Central memory CD4-positive, alpha-beta T cell (primary cell): ENCODE results near the gene CCR3.

Source experiments
- DNase-seq: peaks from one replicate; pipeline ENCODE4 v3.0.0; 2022

CCR3 gene

DNA sequence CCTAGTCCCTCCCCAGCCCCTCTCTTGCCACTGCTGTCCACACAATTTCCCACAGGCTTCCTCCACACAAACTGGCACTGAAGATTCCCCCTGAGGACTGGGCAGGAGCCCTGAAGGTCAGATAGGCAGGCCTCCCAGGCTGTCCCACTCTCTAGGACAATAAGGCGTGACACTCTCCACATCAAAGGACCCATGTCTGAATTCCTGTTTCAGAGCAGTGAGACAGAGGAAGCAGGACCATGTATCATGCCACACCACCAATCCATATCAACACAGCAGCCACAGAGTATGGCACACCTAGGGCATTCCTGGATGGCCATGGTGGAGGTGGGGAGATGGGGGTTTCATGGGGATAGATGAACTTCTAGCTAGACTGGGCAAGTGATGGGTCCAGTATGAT lies 20.3 kb upstream of the CCR3 start:
- no peak for DNase-seq

GRCh38 chr3:46222435-46223161 lies 19.7 kb upstream of the CCR3 start:
- DNase-seq = no peak

DNA sequence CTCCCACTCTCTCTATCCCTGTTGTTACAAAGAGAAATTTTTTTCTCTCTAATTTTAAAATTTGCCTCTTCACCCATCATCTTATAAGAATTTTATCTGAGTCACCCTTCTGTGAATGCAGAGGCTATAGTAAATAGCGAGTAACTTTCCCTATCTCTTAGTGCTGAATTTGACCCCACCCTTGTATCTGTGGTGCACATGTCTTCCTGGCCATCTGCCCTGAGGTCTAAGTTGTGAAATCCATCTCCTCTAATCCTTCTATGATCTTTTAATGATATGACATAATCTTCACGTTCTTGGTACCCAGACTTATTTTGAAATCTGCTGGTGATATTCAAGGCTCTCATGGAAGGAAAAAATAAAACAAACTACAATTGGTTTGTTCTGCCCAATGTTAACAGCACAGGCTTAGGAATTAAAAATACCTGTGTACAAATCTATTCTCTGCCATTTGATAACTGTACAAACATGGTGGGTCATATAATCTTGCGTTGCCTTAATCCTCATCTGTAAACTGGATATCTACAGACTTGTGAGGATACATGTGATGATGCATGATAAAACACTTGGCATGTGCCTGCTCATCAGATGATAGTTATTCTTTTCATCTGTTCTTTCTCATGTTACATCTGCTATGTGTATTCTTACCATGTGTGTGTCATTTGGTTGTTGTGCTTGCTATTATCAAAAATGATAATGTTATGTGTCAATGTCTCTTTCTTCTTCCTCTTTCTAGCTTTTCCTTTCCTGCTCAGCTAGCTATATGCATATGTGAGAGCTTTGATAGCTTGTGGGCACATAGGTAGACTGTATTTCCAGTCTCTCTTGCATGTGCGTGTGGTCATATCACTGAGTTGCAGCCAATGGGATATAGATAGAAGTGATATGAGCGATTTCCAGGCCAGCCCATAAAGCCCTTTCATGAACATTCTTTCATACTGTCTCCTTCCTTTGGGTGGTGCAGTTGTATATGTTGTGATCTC lies 13.7 kb upstream of the CCR3 start:
- DNase-seq = no peak

DNA sequence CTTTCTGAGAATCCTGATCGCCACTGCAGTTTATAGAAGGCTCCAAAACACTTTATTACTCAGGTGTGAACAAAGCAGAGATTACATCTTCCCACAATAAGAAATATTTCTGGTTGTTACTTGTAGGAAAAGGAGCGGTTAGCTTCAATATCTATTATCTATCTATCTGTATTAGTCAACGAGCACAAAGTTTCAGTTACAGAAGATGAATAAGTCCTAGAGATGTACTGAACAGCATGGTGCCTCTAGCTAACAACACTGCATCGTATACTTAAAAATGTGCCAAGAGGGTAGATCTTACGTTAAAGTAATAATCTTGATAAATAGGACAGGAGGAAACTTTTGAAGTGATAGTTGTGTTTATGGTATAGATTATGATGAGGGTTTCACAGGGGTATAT lies 10.9 kb upstream of the CCR3 start:
- DNase-seq = no peak

GRCh38 chr3:46233194-46233593 lies 9.1 kb upstream of the CCR3 start:
- DNase-seq = no peak

DNA sequence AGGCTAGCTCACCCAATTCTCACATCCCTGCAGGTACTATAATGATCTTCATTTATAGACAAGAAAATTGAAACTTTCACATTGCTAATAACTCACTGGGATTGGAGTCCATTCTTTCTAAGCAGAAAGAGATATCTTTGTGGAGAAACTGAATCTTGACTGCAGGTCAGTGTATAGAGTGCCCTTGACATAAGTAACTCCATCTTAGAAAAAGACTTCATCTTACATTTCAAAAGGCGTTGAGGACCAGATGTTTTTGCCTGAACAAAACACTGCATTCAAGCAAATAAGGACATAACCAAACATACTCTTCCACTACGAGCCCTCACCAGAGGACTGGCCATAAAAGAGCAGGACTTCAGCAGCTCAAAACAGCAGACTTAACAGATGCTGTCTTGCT lies 6.8 kb upstream of the CCR3 start:
- no peak for DNase-seq

DNA sequence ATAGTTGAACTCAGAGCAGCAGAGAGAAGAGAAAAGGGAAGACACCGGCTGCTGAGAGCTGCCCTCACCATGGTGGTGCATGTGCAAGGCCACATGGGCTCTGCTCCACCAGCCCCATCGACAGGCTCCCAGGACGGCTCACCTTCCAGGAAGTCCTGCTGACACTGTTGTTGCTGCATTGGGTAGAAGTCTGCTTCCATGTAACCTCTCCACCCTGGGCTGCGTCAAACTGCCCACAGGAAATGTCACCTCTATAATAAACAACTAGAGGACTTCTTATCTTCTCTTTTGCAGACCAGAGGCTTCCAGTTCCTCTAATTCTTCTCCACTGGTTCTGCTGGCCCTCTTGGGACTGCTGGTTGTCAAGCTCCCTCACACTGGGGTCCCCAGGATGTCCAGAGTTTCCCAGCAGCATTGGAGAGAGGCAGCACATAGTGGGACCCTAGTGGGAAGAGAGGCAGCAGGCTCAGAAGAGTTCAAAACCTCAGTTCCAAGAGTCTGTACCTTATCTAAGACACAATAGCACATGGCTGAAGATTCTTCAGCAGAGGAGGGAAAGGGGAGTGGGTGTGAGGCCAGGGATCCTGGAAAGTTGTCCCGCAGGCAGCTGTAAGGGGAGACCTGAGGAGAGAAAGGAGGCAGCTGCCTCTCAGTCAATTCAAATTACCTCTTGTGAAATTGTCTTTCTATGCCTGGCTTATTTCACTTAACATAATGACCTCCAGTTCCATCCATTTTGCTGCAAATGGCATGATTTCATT lies 5.8 kb upstream of the CCR3 start:
- DNase-seq = no peak

DNA sequence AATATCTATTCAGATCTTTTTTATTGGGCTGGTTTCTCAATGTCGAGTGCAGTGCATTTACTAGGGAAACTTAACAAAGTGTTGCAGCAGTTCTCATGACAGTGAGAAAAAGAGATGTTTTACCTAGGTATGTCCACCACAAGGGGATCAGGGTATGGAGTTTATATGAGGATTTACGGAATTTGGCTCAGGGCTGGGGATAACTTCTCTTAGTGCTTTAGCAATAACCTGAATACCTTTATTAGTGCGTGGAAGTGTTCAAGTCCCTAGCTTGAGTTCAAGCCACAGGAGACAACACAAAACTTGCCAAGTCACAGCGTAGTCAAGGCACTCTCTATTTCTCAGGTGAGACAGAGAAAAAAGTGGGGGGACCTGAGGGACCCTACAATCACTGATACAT lies 3.9 kb upstream of the CCR3 start:
- DNase-seq = no peak

GRCh38 chr3:46239301-46239938 lies 2.8 kb upstream of the CCR3 start:
- DNase-seq = no peak

DNA sequence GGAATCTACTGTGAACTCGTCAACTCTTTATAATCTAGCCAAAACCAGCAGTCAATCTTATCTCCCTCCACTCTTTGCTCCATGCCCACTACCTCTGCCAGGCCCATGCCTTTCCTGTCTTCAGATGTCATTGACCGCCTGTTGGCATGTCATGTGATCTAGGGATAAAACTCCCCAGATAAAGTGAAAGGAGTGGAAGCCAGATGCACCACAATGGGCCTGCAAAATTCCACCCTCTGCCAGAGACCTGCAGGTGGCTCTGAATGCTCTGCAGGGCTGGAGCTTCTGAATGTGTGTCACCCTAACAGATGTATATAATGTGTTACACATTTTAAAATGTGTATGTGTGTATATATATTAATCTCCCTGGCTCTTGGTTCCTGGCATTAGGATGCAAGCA lies 2.3 kb upstream of the CCR3 start:
- no peak for DNase-seq

DNA sequence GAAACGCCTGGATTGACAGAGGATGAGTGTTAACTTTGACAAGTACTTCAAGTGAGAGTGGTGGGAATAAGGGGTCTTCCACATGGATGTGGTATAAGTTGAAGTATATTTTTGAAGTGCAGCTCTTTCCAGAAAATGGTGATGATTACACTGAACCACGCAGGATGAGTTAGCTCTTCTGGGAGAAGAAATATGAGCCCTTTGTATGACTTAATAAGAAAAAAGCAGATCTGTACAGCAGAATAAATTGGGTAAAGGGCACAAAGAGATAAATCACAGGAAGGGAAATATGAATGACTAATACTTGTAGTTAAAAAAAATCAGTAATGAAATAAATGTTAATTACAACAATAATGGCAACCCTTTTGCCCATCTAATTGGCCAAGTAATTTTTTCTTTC lies 1.3 kb downstream of the CCR3 start:
- no peak for DNase-seq

GRCh38 chr3:46245146-46245545 lies 2.9 kb downstream of the CCR3 start:
- DNase-seq = no peak

DNA sequence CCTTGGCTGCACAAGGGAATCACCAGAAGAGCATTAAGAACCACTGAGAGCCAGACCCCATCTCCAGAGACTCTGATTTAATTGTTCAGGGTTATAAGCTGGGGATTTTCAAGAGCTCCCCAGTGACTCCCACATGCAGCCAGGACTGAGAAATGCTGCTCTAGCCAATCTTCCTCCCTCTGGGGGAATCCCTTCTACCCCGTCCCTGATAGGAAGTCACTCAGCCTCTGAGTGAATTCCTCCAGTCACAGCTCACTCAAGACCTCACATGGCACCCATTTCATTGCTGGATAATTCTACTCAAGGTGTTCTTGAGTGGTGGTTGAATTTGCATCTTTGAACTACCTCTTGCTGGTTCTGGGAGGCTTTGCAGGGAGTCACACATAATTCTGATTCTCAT lies 10.7 kb downstream of the CCR3 start:
- DNase-seq = no peak

DNA sequence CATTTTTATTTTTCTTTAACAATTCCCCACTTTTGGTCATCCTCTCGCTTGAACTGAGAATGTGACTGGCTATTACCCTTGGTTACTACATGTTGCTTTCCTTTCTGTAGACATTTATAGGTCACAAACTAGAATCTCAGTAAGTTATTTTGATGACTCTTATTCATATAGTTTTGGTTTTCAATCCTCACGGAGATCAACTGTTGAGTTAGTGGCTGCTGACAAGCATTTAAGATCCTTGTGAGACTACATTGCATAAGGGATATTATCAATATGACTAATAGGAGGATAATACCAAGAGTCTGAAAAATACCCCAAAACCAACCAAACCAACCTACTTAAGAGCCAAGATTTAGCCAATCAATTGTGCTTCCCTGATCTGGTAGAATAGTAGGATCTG lies 16.3 kb downstream of the CCR3 start:
- DNase-seq = no peak

GRCh38 chr3:46261926-46262594 lies 19.8 kb downstream of the CCR3 start:
- no peak for DNase-seq

GRCh38 chr3:46264002-46264401 lies 21.7 kb downstream of the CCR3 start:
- DNase-seq = no peak

GRCh38 chr3:46266598-46266997 lies 24.3 kb downstream of the CCR3 start:
- no peak for DNase-seq

- no peak for DNase-seq
These were observed 27.3 kb downstream of the CCR3 start for GRCh38 chr3:46269556-46269955.

GRCh38 chr3:46270474-46270873 lies 28.2 kb downstream of the CCR3 start:
- no peak for DNase-seq

DNA sequence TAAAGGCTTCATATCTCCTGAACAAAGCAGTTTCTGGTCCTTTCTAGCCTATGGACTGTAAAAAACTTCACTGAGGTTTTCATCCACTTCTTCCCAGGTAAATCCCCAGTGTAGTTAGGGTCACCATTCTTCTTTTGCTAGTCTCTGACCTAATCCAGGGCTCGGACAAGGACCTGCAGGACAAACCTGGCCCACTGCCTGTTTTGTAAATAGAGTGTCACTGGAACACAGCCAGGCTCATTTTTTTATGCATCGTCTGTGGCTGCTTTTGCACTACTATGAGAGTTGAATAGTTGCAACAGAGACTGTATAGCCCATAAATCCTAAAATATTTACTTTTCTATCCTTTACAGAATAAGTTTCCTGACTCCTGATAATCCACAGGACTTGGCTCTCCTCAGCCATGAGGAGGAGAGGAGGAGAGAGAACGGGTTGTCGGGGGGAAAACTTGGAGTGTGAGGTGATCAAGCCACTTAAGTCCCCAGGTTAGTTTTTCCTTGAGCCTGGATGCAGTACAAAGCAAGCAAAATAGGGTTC lies 29.0 kb downstream of the CCR3 start:
- no peak for DNase-seq

DNA sequence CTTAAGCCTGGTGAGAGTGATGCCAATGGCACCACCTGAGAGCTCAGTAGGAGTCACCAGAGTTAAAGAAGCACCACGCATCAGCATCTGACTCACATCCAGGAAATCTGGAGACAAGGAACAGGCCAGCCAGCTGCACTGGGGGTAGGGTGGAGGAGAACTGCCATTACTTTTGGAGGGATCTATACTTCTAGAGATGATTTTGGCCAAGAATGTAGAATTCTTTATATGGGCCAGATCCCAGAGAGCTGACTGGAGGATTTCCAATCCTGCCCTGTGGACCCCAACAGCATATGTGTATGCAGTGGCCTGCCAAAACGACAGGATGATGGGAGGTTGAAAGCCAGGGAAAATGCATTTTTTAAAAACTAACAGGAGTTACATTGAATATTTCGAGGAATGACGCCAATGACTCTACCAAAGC lies 29.8 kb downstream of the CCR3 start:
- DNase-seq = no peak
